NT2/D1 (cell line): ENCODE results near the gene ERCC8.

Experiments used
- SUZ12 ChIP-seq: IDR thresholded peaks from 2 replicates; pipeline ENCODE4 v1.6.1; 2011; ENCODE audit not compliant: insufficient read length, insufficient read depth; ENCODE audit errors: extremely low read depth
- YY1 ChIP-seq: IDR thresholded peaks from 2 replicates; pipeline ENCODE4 v1.6.1; 2011; ENCODE audit not compliant: insufficient read length, insufficient read depth
- ZNF274 ChIP-seq: IDR thresholded peaks from 2 replicates; pipeline ENCODE4 v1.6.1; 2011; ENCODE audit warnings: mild to moderate bottlenecking, low read depth, low read length

GRCh38 chr5:60958088-60958487, 13.2 kb upstream of the ERCC8 start:
- TF ChIP-seq YY1: no peak
- no peak for TF ChIP-seq ZNF274
- TF ChIP-seq SUZ12: no peak
